Activated CD8-positive, alpha-beta T cell treated with anti-CD3 and anti-CD28 coated beads for 36 hours (primary cell): Measurements from ENCODE around the gene CFAP99. TPM values are rescaled to one million over a fixed set of nuclear protein-coding genes. Genes with fewer than 3 reads are reported as not detected.

Source experiments
- ATAC-seq: fragments of 200-7000 bp; cut with Tn5 transposase; one replicate; pipeline ENCODE4 v1.10.0; 2021; ENCODE audit warnings: mild to moderate bottlenecking, moderate library complexity
- CTCF ChIA-PET: fragments of 350-600 bp; sonication (Branson Sonifier 250); formaldehyde crosslinking; loops from one replicate; lab custom pipeline; 2021; ENCODE audit warnings: antibody characterized with exemption; lab: Charles Lee
- POLR2A ChIA-PET: fragments of 350-600 bp; sonication (Branson Sonifier 250); formaldehyde crosslinking; loops from one replicate; lab custom pipeline; 2021; ENCODE audit warnings: antibody characterized with exemption; lab: Charles Lee
- DNase-seq: peaks from one replicate; pipeline ENCODE4 v3.0.0-alpha.2; 2020
- H3K27ac Mint-ChIP-seq: one replicate; pipeline ENCODE4 v1.8.0; 2021; ENCODE audit warnings: mild to moderate bottlenecking, mixed read lengths
- H3K27me3 Mint-ChIP-seq: one replicate; pipeline ENCODE4 v1.8.0; 2021; ENCODE audit warnings: mixed read lengths
- H3K36me3 Mint-ChIP-seq: one replicate; pipeline ENCODE4 v1.8.0; 2021; ENCODE audit warnings: low read depth, mixed read lengths
- H3K4me1 Mint-ChIP-seq: one replicate; pipeline ENCODE4 v1.8.0; 2021; ENCODE audit warnings: low read depth, mixed read lengths
- H3K4me3 Mint-ChIP-seq: one replicate; pipeline ENCODE4 v1.8.0; 2021; ENCODE audit warnings: mild to moderate bottlenecking, moderate library complexity, mixed read lengths
- H3K9me3 Mint-ChIP-seq: one replicate; pipeline ENCODE4 v1.8.0; 2021; ENCODE audit warnings: mixed read lengths
- CTCF ChIP-seq: fragments of 200-600 bp; IDR thresholded peaks from one replicate; pipeline ENCODE4 v1.8.0; 2022; ENCODE audit warnings: antibody characterized with exemption, mild to moderate bottlenecking
- intact Hi-C: fragments of 100-400 bp; cut with micrococcal nuclease; formaldehyde crosslinking; loops from one replicate; pipeline ENCODE4 v1.10.0; 2022
- total RNA-seq, 2 experiments: library from RNA; stranded (reverse); gene quantifications; one replicate each; pipeline ENCODE4 v1.2.3, GENCODE V29; 2021

The CFAP99 gene
- total RNA-seq, 2 experiments from 2014 or later: not detected

- no peaks in the 10 kb centered on the region for H3K9me3 Mint-ChIP-seq
- POLR2A ChIA-PET: no interaction called here
These were observed 21.0 kb upstream of the CFAP99 start for GRCh38 chr4:2397596-2398379.

GRCh38 chr4:2399216-2399615 is 19.5 kb upstream of the CFAP99 start:
- Mint-ChIP-seq H3K27ac (no peak overlapping the region), H3K27me3 (peaks cover 2% of the 10 kb centered on the region), H3K36me3 (no peaks in the 10 kb centered on the region), H3K9me3 (no peaks in the 10 kb centered on the region), H3K4me1 (peaks cover 20% of the 10 kb centered on the region), H3K4me3 (no peak overlapping the region)
- TF ChIP-seq CTCF: no peak
- CTCF ChIA-PET: interaction anchor here (0.6 to 1.5 kb wide), 2 partner anchors 33 to 51 kb away, joined by 3 to 5 read pairs; no protein-coding TSS in a partner anchor
- no peak for ATAC-seq
- intact Hi-C loops: no loop called here
- DNase-seq: no peak
- POLR2A ChIA-PET: interaction anchor here (0.7 kb wide), 1 partner anchor 516 kb away, joined by 3 read pairs; no protein-coding TSS in a partner anchor

More at GRCh38 chr4:2397596-2398379, 21.0 kb upstream of the CFAP99 start:
- ATAC-seq (no peak), DNase-seq (no peak)
- Mint-ChIP-seq H3K27ac (no peak overlapping the region), H3K4me1 (peaks cover 28% of the 10 kb centered on the region), H3K36me3 (no peaks in the 10 kb centered on the region), H3K4me3 (no peak overlapping the region), H3K27me3 (peaks cover 4% of the 10 kb centered on the region)
- CTCF ChIA-PET: no interaction called here
- intact Hi-C loops: no loop called here
- no peak for TF ChIP-seq CTCF

GRCh38 chr4:2399631-2400190 is 19.0 kb upstream of the CFAP99 start:
- Mint-ChIP-seq H3K4me3 (no peak overlapping the region), H3K27ac (no peak overlapping the region), H3K27me3 (peaks cover 2% of the 10 kb centered on the region), H3K4me1 (peaks cover 15% of the 10 kb centered on the region), H3K9me3 (no peaks in the 10 kb centered on the region), H3K36me3 (no peaks in the 10 kb centered on the region)
- TF ChIP-seq CTCF: no peak
- intact Hi-C loops: no loop called here
- no peak for DNase-seq
- no peak for ATAC-seq
- ChIA-PET POLR2A (interaction anchor here (0.7 to 1.1 kb wide), 2 partner anchors 20 to 515 kb away, joined by 3 read pairs; partner anchors contain the start of gene CFAP99), CTCF (interaction anchor here (1.5 kb wide), 1 partner anchor 34 kb away, joined by 5 read pairs; no protein-coding TSS in a partner anchor)

GRCh38 chr4:2400841-2401609 is 17.7 kb upstream of the CFAP99 start:
- Mint-ChIP-seq H3K27ac (no peak overlapping the region), H3K9me3 (no peaks in the 10 kb centered on the region), H3K4me3 (no peak overlapping the region), H3K36me3 (no peaks in the 10 kb centered on the region), H3K4me1 (peaks cover 15% of the 10 kb centered on the region), H3K27me3 (peaks cover 2% of the 10 kb centered on the region)
- CTCF ChIA-PET: interaction anchor here (0.7 to 1.5 kb wide), 3 partner anchors 12 to 181 kb away, joined by 3 to 4 read pairs (median 4); no protein-coding TSS in a partner anchor
- ATAC-seq (peak; percentile 41), DNase-seq (peak; percentile 35)
- POLR2A ChIA-PET: interaction anchor here (1.1 to 1.9 kb wide), 2 partner anchors 13 to 18 kb away, joined by 3 to 22 read pairs; partner anchors contain the start of gene CFAP99
- intact Hi-C loops: no loop called here
- no peak for TF ChIP-seq CTCF
